Stimulated activated CD4-positive, alpha-beta T cell treated with anti-CD3 and anti-CD28 coated beads, Interleukin-12 subunit alpha, Interleukin-12 subunit beta, amount 100 ng/mL, for 4 hours (primary cell): Measurements from ENCODE around the gene STARD13.

Experiments
- DNase-seq: peaks from one replicate; pipeline ENCODE4 v3.0.0-alpha.2; 2020

STARD13 gene

DNA sequence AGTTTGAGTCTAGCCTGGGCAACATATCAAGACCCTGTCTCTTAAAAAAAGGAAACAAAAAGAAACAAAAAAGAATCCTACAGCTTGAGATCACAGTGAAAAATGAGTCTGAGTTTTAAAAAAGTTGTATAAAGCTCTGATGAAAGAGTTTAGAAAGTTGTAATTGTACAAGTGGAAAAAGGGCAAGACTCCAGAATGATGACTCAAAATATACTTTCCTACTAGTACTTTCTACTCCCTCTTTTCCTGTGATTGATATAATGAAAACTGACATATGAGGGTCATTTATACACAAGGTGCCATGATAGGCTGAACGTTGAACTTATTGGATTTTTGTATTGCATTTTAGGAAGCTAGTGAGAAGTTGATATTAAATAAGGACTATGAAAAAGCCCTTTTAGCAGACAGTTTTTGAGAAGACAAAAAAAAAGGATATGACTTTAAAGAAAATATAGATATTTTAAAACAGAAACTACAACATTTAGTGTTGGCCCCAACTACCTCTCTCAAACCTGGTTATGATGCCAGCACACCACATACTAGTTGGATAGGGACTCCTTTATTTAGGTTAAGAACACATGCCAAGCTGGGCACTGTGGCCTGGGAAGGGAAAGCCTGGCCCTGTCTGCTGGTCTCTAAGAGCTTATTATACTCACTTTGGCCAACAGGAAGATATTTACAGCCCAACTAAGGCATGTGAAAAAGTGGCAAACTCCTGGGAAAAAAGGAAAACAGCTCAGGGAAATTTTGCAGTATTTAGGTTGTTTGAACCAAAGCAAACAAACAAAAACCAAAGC, 152.7 kb downstream of the STARD13 start:
- DNase-seq: no peak

DNA sequence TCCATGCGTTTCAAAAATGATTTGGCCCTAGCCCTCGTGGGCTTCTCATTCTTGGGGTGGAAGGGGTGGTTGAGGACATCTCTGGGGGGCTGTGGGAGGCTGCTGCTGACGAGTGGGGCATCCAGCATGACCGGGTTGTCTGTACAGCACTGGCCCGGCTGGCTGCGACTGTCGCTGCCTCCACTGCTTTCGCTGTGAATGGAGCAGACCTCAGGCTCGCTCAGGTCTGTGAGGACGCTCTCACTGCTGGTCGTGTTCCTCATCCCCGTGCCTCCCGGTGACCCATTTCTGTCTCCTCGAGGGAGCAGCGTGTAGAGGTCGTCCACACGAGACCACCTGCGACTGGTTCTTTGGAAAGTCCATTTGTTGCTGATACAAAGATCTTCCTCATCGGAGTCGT, 155.7 kb downstream of the STARD13 start:
- no peak for DNase-seq

DNA sequence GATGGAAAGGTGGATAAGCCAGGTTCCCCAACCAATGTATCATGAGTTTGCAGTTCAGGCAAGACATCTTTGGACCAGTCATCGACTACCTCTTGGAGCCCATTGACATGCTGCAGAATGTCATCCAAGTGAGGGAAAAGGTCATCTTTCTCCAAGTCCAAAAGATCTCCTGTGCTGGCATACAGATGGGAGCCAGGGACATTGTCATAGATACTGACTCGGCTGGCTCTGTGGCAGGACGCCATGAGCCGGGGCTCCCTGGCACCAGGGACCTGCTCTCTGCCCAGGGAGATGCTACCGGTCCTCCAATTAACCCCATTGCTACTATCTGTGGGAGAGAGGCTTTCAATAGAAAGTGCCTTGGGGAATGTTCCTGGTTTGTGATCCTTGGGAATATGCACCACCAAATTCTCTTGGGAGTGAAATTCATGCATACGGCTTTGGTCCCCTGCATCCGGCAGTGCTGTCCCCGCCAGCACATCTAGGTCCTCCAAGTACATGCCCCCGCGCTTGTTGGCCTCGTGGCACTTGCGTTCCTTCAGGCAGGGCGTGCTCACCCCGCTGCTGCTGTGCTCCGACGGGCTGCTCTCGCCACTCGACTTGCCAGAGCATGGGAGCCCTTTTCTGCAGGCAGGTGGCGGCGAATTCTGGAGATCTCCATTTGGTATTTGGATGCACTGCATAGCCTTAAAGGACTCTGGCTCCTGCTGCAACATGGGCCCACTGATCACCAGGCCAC, 156.3 kb downstream of the STARD13 start:
- DNase-seq: no peak

DNA sequence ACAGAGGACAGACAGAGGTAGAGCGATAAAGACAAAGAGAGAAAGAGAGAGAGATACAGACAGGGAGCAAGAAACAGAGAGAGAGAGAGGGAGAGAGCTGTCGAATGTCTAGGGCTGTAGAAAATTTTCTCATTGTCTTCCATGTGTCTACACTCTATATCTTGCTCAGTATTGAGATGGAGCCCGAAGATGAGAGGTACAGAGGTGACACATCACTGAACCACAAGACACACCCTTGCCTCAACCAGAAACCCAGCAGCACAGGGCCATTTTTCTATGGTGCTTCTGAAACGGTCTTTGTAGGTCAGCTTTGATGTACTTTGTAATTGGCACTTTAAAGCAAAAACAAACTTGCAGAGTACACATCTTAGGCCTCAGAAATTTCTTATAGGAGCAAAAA, 157.4 kb downstream of the STARD13 start:
- no peak for DNase-seq

DNA sequence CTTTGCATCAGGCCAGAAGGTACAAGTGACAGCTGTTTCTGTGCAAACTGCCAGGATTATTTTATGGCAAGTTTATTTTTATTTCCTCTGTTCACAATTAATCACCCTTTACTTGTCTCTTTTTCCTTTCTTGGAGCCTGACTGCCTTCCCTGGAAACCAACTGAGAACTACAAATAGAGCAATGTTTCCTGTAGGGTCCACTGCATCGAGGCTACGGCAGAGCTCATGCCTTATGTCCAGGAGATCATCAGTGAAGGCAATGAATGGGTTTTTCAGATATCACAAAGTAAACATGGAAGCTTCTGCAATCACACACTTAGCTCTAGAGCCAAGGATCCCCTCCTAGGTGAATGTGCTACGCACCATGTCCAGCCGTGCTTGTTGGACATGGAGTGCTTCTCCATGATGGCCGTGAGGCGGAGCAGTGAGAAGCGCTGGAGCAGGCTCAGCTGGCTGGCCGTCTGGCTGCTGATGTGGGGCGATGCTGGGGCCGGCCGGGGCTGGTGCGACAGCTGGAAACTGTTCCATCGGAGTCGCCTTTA, 158.5 kb downstream of the STARD13 start:
- no peak for DNase-seq

DNA sequence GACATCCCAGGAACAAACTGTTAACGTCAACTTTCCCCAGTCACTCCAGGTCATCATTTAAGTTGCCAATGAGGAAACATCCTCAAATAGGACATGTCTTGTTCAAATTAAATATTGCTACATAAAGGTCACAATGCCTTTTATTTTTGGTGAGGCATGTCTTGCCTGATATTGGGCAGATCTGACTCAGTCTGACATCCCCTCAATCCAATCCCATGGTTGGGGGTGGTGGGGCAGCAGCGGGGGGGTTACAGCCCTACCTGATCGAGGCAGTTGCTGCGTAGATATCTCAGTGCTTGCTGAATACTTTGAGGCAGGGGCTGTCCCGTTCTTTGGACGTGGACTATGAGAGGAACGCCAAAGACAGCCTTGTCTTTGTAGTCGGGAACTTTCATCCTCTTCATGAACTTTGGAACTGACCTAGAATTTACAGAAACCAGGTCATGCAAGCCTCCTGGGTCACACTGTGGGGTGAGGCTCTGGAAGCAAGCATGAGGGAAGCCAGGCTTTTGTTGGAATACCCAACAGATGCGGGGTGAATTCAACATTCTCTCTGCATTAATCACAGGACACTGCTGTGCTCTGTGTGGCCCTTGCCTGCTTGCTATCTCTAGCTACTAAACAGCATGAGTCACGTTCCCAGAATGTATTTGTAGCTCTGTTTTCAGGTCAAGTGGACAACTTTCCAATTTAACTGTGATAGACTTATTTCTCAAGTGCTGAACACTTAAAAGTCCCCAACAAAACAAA, 159.6 kb downstream of the STARD13 start:
- no peak for DNase-seq

DNA sequence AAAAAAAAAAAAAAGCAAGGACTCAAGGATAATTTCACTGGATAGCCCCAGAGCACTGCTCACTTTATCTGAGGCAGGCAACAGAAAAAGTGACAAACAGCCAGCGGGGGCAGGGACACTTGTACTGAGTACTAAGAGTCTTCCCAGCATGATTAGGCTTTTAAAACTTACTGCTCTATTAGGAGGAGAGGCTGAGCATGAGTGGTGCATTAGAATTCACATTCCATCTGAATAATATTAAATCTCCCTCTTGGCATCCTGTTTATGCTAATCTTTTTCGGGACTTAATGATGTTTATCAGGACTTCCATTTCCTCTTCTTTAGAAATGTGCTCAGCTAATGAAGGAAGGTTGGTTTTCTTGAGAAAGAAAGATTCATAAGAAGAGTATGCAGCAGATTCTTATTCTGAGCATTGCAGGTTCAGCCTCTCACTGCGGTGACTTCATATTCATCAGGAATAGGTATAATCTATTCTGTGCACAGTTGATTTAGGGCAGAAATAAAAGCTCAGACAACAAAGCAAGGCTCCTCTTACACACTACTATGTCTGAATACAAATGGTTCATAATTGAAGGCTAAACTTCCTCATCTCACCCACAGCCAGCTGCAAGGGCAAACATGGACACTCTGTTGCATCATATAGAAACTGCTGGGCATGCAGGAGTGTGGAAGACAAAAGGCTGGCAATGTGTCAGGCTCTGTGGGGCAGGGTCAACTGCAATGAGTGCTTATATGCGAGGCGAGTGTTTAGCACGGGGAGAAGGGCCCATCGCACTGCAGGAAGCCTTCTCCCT, 162.3 kb downstream of the STARD13 start:
- no peak for DNase-seq

DNA sequence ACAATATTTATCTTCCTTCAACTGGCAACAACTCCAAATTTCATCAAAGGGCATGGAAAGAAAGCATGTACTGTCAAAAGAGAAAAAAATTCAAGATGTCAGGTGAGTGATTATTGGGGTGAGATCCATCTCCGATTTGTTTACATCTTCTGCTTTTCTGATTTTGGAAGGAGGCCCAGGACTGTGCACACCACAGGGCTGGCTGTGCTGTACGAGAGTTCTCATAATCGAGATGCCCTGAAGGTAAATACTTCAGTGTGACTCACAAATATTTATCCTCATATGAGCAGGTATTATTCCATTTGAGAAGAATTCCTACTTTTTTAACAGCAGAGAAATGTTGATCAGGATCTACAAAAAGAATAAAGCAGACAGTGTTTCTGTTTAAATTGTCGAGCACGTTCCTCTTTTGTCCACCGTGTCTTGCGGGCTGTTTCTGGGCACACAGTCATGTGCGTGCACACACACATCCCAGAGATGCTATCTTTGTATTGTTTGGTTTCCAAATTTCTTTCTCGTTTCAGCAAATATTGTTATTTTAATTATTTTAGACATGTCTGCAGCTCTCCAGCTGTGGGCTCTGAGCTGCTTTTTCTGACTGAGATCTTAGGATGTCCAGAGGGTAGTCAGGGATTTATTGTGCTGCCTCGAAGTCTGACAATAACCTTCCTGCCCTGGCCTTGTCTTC, 165.6 kb downstream of the STARD13 start:
- no peak for DNase-seq

DNA sequence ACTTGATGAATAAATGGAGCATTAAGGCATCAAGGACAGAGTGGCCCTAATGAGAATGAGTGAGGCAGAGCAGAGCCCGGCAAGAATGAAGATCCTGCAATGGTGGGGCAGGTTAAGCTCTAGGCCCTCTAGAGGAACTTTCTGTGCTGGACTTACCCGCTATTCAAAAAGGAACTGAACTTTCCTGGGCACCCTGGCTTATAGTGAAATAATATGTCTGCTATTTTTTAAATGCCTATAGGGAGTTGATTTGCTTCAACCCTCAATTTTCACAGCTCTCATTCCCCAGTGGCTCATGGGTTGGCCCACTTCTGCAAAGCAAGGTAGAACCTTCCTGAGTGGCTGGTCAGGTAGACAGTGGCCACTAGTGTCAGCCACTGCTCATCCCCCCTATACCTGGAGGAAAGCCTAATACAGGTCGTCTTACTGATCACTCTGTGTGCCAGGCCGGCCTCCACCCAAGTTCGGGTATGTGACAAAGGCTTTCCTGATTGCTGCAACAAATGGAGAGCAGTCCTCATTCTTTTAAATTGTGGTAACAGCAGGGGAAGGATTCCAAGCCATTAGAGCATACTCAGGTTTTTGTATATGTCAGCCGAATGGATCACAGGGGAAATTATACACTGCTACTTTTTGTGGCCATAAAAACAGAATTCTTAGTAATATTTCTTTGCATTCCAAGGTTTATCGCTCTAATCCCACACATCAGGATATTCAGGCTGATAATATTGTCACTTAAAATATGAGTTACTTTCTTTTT, 166.4 kb downstream of the STARD13 start:
- no peak for DNase-seq

DNA sequence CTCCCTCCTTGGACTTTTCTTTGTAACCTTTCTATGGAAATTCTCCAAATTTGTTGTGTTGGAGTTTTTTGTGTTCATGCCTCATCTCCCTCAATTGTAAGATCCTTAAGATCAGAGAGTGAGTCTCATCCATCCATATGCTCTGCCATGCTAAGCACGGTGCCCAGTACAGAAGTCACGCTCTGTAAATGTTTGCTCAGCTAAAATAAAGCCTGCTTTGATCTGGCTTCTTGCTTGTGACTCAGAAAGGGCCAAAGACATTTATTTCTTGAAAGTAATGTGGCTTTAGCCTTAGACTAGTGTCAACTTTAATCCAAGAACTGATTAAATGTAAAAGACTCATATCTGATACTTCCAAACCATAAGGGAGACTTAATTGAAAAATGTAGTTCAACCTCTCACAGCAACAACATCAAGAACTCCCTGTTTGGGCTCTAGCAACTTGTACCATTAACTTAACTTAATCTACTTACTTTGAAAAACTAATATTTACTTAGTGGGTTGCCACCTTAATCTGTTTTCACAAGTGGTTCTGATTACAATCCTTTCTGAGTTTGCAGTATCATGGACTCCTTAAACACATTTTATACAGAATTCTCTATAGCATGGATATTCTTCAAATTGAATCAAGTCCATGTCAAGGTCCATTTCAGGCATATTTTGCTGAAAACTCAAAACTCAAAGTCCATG, 169.1 kb downstream of the STARD13 start:
- DNase-seq: no peak

DNA sequence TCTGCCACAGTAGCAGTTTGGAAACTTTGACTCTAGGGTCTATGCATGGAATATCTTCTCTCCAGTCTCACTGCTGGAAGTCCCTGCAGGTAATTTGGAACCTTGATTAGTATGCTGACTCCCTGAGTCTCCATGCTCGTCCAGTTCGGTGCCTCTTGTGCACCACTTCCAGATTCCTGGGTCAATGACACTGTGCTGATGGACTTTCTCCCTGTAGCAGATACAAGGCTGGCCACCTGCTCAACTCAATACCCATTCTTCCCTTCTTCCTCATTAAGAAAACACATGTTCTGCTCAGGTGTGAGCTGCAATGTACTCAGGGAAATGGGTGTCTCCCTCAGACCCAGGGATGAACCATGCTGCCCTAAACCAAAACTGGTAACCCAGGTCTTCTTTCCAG, 170.3 kb downstream of the STARD13 start:
- DNase-seq: no peak

DNA sequence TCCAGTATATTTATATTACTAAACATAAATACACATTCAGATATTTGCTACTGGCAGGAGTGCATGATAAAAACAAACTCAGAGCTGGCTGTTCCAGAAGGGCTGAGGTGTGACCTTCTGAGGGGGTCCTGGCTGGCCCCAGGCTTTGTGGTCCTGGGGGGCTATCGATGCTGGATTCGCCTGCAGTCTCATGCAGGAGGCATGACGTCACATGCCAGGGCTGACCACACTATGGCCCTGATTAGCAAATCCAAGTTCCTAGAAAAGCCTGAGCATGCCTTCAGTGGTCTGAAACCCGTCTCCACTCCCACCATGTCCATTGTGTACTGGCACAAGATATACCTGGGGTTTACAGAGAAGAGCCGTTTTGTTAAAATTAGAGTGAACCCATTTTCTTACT, 171.4 kb downstream of the STARD13 start:
- no peak for DNase-seq

DNA sequence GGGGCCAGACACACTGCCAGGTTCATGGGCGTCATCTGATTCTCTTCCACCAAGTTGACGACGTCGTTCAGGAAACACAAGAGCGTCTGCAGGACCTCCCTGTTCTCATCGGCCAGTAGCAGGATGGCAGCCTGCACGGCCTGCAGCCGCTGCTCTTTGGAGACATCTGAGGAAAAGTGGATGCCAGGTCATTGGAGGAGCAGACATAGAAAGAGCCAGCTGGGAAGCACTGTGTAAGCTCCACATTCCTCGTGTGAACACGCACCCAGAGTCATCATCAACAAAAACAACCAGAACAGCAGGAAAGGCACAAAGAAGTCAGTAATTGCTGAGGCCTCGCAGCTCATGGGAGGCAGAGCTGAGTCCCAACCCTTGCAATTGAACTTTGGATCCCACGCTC, 172.8 kb downstream of the STARD13 start:
- no peak for DNase-seq

DNA sequence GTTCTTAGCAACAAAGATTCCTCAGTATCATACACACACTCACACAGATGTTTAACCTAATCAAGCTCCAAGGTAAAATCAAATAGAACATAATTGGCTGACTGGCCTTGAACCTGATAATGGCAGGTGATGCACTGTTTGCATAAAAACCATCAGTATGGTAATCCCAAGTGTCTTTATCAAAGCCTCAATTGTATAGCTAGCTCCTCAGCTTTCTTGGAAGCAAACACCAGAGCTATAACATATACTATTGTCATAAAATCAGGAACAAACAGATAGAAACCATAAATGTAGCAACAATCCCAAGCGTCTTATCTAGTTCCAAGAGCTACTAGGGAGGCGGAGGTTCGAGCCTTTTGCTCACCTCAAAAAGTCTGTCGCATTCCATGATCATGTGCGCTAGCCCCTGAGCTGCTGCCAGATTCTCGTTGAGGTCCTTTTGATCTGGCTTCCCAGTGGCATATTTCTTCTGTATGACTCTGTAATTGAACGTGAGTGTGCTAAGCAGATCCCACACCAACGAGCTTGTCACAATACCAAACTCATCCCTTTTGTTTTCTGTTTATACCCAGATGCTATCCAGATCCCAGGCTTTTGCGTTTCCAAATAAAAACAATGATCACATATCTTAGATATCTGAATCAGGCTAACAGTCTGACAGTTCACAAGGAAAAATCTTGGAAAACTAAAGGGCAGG, 174.0 kb downstream of the STARD13 start:
- no peak for DNase-seq

DNA sequence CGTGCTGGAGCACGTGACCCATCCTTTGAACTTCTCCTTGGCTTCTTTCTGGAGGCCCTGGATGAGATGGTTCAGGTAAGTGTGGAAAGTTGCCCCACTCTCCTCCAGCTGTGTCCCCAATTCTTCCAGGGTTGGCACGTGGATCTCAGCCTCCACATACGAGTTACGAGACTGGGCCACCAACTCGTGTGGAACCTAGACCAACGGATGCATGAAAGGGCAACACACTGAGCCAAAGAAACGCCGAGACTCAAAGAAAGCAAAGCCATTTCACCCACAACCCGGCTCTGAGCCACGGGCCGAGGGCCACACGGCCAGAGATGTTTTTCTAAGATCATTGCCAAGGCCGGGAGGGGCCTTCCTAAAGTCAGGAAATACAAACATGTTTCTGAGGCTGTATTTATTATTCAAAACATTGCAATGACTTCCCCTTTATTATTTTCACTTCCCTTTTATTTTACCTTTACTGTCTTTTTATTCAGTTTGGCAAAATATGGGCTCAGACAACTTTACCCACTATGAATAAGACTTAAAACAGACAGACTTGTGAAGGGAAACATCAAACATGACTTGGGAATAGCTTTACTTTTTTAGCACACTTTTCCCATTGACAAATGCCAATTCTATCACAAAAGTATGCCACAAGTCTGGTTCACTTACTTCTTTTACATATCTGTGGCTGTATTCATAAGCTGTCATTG, 174.7 kb downstream of the STARD13 start:
- no peak for DNase-seq

DNA sequence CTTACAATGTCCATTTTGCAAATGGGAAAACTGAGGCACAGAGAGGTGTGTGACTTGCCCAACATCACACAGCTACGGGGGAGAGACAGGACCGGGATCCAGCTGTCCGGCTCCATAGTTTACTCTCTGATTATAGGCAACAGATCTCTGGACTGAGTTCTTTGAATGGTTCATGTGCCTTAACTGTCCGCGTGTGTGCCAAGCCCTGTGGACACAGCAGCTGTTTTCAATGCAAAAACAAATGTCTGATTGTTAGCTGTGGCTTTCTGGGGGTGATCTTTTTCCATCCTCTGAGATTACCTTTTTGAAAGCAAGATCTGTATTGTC, 175.2 kb downstream of the STARD13 start:
- DNase-seq: no peak

DNA sequence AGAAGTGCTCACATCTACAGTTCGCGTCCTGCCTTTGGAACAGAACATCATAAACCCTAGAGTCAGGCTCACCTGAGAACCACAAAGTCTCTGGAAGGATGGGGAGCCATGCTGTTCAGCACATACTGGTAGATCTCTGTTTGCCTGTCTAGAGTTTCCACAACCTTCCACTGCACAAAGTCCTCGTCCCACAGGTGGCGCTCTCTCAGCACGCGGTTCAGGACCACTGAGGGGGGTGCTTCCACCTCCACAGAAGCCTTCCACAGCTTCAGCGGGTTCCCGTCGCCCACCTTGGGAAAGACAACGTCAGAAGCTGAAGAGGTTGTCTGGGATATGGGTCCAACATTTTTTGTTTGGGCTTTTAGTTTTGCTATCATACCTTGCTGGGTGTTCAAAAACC, 175.8 kb downstream of the STARD13 start:
- no peak for DNase-seq

DNA sequence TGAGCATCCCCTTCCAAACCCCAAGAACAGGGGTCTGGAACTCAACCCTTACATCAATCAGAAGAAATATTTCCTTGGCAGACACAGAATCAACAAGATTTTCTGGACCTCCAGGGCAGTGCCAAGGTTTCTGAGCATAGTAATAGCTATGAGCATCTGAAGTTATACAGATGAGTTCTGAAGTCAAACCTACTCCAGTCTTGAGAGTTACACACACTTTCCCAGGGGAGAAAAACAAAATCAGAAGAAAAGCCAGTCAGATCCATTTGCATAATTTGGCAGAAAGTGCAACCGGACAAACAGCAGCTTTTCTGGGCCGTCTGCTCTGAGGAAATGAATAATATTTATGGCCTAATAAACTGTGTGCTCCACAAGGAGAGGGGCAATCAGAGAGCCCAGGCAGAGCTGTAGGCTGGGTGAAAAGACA, 176.3 kb downstream of the STARD13 start:
- DNase-seq: no peak

DNA sequence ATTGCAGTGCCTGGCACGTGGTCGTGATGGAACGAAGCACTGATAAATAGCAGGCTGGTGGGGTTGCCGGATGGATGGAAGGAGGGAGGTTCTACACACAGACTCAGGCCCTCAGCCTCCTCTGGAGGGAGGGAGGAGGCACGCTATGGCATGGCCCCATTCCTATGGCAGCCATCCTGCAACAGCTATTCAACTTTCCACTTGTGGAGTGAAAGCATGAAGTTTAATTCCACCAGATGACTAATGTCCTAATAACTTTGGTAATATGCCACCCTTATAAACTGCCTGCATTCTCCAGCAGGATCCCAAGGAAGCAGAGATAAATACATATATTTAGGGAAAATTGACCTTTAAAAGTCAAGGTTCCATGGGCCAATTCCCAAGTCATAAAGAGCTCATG, 176.9 kb downstream of the STARD13 start:
- DNase-seq: no peak
